NCI-H524 (cell line): ENCODE measurements around the gene ST3GAL6.
A peak's percentile ranks its signal among the peaks of the same experiment; 100 is the strongest.
"Not testable (repeated sequence)": the region's sequence is repeated elsewhere in the genome, so short reads cannot be mapped to it uniquely, and the experiment has no call there.

Source experiments
- DNase-seq, 2 experiments: peaks; one replicate each; lab custom pipeline; 2025; lab: John Stamatoyannopoulos, UW

Gene ST3GAL6

DNA sequence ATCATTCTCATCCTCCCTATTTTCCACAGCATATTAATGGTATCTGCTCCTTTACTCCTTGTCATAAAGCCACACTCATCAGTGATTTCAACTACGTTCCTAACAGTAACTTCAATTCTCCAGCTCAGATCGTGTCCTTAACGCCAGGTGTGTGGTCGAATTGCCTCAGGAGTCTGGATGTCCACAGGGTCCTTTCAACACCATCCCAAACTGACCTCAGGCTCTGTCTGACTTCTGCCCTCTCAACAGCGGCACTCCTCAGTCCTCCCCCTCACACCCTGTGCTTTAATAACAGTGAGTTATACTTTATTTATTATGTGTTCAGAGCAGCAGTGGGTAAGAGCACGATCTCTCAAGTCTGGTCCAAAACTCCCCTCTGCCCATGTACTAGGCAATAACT lies 42.4 kb downstream of the ST3GAL6 start:
- no peak for DNase-seq

DNA sequence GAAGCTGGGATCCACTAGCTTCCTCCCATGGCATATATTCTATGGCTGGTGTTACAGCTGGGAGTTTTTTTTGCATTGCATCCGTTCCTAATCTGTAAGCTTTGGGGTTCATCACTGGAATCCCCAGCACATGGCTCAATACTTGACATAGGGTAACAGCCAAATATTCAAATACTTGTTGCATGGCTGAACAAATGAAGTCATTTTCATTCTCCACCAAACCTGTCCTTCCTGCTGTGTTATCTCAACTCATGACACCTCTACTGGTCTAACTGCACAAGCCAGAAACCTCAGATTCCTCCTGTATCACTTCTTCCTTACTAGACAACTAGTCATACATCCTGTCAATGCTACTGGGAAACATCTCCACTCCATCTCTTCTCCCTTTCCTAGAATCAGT lies 43.4 kb downstream of the ST3GAL6 start:
- DNase-seq: no peak

DNA sequence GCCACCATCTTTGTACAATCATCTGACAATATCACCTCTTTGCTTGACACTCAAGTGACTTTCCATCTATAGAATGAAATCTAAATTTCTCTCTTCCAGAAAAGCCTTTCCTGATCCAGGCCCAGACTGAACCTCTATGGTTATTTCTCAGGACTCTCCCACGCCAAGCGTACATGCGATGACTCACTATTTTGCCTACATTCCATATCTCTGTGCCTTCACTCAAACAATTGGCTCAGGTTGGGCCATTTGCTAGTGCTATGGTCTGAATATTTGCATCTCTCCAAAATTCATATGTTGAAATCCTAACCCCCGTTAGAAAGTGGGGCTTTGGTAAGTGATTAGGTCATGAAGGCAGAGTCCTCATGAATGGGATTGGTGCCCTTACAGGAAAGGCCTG lies 43.9 kb downstream of the ST3GAL6 start:
- no peak for DNase-seq

DNA sequence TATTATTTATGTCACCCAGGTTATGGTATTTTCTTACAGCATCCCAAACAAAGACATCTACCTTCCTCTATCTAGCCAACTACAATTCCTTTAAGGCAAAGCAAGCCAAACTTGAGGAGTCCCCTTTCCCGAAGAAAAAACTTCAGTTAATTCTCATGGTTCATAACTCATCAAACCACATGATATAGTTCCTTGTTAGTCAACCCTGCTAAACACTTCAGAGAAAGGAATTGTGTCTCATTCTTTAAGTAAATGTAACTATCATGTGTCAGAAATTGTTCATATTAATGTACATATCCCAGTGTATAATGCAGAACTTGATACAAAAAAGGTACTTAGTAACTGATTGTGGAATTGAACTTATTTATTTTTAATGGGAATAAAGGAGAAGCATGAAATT lies 44.4 kb downstream of the ST3GAL6 start:
- no peak for DNase-seq

DNA sequence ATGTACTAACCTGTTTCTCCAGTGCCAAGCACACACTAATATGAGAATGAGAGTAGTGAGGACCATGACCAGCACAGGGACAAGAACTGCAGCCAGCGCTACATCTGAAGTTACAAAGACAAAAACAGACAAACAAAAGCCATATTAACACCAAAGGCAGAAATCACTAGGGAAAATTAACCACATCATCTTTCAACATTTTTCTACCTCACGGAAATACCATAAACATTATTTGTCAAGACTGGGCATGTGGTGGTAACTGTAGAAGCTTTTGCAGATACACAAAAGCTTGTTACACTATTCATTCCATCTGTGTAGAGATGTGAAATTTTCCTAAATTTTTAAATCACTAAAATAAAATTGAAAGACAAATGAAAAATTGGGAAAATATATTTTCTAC lies 44.9 kb downstream of the ST3GAL6 start:
- DNase-seq: no peak

DNA sequence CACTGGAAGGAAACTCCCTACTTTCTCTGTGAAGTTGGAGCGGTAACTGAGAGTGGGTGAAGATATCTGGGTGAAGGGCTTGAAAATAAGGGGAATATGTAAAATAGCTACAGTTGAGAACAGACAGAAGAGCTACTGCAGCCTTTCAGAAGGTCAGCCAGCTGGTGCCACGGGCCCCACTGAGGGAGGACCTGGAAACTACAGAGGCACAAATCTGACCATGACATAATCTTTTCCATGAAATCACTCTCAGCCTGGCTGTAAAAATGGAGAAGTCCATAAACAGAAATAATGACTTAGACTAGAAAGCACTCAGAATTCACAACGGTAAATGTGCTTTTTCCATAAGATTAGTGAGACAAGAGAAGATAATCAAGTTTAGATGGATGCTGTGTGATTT lies 46.4 kb downstream of the ST3GAL6 start:
- no peak for DNase-seq

DNA sequence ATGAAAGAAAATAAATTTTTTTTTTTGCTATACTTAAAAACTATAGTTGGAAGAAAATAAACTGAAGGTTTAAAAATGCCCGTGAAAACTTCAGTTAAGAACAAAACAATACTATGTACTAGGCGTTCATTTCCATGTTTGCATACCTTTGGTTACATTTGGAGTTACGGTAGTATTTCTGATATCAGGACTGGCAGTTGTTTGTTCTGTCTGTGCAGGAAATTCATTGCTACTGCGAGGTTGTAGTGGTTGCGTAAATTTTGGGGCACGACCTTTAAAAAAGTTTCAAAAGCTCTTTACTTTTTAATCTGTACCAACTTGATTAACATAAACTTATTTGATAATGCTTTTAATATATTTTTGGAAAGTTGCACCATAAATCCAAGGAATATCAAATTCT lies 47.9 kb downstream of the ST3GAL6 start:
- no peak for DNase-seq

DNA sequence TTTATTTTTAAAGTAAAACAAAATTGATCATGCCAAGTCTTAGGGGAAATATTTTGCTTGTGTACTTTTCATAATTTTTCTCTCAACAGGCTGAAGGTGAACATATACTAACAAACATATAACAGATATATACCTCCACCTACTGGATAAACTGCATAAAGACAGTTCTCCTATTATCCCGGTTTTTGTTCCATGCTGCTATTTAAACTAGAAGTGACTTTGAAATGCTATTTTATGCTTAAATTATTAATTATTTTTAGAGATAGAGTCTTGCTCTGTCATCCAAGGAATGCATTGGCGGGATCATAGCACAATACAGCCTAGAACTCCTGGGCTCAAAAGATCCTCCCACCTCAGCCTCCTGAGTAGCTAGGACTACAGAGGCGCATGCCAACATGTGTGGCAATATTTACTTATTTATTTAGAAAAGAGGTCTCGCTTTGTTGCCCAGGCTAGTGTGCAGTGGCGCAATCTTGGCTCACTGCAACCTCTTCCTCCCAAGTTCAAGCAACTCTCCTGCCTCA lies 49.8 kb downstream of the ST3GAL6 start:
- peak in 1 of 2 experiments; percentile 55 for DNase-seq

DNA sequence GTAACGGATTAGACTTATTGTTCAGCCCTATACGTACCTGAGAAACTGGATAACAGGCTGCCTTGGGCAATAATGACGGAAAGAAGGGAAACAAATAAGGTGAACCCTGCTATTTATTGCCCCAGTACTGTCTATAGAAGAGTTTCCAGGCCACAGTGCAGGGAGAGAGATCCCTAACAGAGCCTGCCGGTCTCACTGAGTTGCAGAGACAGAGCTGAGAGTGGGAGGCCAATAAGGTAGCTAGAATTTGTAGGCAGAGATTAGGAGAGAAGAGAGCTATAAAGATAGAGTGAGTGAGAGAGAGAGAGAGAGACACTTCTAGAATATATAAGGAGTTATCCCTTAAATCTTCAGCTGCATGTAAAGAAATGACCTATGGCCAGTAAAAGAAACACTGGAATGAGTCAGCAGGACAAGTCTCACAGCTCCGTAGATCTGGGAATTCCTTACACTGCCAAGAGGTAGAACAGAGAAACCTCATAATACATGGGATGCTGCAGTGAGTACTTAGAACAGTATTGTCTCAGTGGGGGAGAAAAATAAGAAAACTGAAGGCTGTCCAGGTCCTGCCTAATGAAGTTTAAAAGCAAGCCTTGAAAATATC lies 51.8 kb downstream of the ST3GAL6 start:
- DNase-seq: no peak

DNA sequence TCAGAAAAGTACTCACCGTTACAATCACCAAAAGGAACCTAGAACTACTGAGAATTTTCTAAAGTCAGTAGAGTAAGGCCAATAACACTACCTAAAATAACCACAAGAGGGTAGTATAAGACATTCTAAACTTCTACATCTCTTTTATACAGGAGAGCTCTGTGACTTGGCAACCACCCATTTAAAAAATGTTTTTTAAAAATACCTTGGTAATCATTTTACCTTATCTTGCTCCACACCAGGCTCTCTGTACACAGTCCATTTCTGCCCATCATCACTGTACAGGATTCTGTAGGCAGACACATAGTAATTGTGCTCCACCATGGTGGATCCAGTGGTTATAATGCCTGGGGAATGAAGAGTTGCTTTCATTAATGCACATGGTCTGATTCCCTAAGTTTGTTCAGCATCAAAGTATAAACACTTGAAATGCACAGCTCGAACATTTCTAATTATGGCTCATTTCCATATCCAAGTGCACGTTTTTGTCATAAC lies 54.5 kb downstream of the ST3GAL6 start:
- DNase-seq: peak in 1 of 2 experiments; percentile 61

DNA sequence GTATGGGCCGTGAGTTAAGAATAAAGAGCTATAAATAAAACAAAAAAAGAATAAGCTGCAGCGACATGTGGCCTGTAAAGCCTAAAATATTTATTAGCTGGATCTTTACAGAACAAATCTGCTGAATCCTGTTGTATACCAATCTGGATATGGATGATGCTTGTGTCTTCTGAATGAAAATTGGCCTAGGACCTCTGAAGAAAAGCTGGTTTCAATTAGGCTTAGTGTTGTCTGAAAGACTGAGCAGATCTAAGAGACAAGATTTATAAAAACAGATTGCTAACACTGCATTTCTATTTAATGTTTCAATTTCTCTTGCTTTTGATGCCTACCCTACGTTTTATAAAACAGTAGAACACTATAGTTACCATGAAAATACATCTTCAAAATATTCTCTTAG lies 57.9 kb downstream of the ST3GAL6 start:
- DNase-seq: no peak

DNA sequence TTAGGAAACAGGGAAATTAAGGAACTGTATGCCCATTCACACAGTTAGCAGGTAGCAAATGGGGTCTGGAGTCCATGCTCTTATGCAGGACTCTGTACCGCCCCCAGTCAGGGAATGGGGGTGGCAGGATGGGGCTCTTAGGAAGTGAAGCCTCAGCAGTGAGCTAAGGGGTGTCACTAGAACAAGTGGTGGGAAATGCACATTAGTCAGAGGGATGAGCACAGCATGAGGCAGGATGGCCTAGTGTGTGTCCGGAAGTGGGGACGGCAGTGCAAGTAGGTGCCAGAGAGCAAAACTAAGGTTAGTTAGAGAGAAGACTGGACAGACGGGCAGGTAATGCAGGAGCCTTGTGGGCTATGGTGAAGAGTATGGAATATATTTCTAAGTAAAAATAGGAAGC lies 60.7 kb downstream of the ST3GAL6 start:
- no peak for DNase-seq

DNA sequence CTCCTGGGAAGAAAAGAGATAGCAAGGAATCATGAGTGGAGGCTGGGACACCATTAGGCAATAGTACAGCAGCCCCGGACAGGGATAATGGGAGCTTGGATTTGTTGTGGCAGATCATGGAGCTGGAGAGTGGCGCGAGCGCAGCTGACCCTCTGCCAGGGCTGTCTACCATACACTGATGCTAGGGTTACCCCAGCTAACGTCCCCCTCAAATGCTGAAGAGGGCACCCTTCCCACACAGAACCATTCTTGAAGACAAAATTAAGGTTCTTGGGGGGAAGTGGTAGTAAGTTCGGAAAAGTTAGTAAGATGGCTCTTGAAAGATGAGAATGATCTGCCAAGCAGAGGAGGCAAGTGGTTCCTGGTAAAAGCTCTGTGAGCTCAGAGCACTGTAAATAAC lies 61.1 kb downstream of the ST3GAL6 start:
- no peak for DNase-seq

DNA sequence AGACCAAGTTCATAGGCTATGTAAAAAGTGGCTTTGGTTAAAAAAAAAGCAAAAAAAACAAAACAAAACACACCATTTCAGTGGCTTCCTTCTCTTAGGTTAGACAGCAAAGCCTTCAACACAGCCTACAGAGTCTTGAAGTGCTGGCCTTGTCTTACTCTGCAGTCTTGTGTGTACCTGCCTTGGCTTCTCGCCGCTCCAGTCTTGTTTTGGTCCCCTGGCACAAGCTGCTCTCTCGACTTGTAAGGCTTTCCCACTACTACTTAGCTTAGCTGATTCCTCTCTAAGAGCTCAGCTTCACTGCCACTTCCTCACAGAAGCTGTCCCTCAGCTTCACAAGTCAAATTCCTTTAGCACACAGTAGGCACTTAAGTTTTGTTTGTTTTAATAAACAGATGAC lies 63.0 kb downstream of the ST3GAL6 start:
- no peak for DNase-seq

DNA sequence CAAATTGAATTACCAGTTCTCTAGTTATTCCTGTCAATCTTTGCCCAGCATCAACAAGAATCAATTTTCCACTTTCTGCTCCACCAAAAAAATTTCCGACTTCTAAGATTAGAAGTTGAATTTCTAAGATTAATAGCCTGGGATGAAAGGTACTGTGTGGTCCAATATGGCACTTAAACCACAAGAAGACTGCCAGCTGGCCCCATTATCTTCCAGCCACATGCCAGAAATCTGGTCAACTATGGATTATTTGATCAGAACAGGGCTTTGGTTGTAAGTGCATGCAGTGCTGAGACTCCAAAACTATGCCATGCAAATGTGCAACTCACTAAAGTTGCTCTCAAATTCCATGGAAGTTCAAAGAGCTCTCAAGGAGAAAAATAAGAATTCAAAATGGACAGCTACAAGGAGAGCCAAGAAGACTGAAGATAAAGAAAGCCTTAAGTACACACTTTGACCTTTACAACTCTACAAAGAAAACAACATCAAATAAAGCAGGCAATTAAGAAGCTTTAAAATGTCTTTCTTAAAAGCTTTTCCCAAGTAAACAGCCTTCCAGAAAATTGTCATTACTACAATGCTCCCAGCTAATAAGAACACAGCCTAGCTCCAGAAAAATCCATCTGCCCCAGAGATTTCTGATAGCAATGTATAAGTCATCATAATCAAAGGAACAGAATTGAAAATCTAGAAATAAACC lies 64.2 kb downstream of the ST3GAL6 start:
- peak in 1 of 2 experiments; percentile 53 for DNase-seq

DNA sequence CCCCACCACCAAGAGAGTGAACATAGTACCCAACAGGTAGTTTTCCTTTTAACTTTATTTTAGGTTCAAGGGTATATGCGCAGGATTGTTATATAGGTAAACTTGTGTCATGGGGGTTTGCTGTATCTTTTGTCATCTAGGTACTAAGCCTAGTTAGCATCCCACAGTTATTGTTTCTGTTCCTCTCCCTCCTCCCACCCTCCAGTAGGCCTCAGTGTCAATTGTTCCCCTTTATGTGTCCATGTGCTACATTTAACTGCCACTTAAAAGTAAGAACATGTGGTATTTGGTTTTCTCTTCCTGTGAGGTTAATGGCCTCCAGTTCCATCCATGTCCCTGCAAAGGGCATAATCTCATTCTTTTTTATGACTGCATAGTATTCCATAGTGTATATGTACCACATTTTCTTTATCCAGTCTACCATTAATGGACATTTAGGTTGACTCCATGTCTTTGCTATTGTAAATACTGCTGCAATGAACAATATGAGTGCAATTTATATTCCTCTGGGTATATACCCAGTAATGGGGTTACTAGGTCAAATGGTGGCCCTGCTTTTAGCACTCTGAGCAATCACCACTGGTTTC lies 66.2 kb downstream of the ST3GAL6 start:
- no peak for DNase-seq

DNA sequence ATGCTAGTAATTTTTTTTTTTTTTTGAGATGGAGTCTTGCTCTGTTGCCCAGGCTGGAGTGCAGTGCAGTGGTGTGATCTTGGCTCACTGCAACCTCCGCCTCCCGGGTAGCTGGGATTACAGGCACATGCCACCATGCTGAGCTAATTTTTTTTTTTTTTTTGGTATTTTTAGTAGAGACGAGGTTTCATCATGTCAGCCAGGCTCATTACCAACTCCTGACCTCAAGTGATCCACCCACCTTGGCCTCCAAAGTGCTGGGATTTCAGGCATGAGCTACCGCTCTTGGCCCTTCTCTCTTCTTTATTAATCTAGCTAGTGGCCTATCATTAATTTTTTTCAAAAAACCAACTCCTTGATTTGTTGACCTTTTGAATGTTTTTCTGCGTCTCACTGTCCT lies 67.9 kb downstream of the ST3GAL6 start:
- not testable (repeated sequence) for DNase-seq

DNA sequence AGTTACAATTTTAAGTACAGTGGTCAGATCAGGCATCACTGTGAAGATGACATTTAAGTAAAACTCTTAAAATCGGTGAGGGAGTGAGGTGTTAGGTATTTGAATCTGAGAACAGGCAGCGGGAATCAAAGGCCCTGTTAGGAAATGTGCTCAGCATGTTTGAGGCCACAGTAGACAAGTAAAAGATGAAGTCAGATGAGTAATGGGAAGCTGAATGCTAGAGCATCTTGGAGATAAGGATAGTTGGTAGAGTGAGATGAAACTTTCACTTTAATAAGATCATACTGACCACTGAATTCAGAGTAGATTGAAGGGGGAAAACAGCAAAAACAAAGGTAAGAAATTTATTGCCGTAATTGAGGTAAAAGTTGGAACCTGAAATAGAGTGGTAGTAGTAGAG lies 76.7 kb downstream of the ST3GAL6 start:
- DNase-seq: no peak

DNA sequence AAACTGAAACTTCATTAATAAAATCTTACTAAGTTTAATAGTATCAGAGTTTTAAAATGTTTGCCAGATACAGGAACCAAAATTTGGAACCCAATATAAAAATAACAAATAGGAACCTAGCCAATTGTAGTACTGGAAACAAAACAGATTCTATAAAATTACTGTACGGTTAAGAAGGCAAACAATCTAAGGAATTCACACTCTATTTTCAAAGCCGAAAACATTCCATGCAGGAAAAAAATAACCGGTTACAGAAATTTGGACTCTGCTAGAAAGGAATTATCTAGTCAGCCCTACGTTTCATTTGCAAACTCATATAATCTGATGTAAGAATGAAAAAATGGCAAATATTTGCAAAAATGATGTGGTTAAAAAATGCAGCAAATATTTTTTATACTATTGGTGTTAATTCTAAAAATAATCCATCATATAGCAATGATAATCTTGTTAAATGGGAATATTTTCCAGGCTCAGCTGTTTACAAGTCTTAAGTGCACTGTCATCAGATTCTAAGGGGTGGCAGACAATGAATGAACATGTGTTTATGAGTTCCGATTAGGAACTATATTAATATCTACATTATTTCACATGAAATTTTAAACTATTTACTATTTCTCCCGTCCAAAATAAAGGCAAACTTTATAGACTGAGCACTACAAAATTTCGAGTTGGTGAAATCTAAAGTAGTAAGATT lies 80.3 kb downstream of the ST3GAL6 start:
- no peak for DNase-seq
